ENCODE data around the gene DTNBP1. TPM values are rescaled to one million over a fixed set of nuclear protein-coding genes. Genes with fewer than 3 reads are reported as not detected.

The DTNBP1 gene
- total and polyA plus RNA-seq, 2 of the 13 experiments (the other 11 are each of a cell fraction or from before 2014, with no cell fraction given) = 6.6 to 19.1 TPM

DNA sequence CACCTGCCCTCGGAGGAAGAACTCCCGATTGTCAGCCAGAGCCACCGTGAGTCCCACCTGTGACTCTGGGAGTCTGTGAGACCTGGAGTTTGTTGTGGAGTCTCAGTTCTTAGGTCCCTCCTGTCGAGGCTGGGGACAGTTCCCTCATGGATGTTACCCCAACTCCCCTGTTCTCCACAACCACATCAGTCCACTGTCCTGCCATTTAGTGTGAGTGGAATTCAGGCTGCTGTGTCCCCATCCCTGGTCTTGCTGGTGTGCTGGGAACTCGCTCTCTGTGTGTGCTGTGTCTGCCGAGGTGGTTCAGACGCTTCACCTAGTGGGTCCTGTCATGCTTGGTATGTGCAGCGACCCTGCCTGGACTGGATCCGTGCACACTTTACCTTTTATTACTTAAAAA, 163.2 kb downstream of the DTNBP1 start (continued):
- TF ChIP-seq, protein P1, sequence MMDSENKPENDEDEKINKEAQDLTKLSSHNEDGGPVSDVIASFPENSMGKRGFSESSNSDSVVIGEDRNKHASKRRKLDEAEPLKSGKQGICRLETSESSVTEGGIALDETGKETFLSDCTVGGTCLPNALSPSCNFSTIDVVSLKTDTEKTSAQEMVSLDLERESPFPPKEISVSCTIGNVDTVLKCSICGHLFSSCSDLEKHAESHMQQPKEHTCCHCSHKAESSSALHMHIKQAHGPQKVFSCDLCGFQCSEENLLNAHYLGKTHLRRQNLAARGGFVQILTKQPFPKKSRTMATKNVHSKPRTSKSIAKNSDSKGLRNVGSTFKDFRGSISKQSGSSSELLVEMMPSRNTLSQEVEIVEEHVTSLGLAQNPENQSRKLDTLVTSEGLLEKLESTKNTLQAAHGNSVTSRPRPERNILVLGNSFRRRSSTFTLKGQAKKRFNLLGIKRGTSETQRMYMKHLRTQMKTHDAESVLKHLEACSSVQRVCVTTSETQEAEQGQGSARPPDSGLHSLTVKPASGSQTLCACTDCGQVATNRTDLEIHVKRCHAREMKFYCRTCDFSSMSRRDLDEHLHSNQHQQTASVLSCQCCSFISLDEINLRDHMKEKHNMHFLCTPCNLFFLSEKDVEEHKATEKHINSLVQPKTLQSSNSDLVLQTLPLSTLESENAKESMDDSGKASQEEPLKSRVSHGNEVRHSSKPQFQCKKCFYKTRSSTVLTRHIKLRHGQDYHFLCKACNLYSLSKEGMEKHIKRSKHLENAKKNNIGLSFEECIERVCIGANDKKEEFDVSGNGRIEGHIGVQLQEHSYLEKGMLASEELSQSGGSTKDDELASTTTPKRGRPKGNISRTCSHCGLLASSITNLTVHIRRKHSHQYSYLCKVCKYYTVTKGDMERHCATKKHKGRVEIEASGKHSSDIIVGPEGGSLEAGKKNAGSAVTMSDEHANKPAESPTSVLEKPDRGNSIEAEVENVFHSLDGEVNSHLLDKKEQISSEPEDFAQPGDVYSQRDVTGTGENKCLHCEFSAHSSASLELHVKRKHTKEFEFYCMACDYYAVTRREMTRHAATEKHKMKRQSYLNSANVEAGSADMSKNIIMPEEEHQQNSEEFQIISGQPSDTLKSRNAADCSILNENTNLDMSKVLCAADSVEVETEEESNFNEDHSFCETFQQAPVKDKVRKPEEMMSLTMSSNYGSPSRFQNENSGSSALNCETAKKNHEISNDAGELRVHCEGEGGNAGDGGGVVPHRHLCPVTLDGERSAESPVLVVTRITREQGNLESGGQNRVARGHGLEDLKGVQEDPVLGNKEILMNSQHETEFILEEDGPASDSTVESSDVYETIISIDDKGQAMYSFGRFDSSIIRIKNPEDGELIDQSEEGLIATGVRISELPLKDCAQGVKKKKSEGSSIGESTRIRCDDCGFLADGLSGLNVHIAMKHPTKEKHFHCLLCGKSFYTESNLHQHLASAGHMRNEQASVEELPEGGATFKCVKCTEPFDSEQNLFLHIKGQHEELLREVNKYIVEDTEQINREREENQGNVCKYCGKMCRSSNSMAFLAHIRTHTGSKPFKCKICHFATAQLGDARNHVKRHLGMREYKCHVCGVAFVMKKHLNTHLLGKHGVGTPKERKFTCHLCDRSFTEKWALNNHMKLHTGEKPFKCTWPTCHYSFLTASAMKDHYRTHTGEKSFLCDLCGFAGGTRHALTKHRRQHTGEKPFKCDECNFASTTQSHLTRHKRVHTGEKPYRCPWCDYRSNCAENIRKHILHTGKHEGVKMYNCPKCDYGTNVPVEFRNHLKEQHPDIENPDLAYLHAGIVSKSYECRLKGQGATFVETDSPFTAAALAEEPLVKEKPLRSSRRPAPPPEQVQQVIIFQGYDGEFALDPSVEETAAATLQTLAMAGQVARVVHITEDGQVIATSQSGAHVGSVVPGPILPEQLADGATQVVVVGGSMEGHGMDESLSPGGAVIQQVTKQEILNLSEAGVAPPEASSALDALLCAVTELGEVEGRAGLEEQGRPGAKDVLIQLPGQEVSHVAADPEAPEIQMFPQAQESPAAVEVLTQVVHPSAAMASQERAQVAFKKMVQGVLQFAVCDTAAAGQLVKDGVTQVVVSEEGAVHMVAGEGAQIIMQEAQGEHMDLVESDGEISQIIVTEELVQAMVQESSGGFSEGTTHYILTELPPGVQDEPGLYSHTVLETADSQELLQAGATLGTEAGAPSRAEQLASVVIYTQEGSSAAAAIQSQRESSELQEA (CRISPR knock-in tag; IDR thresholded peaks at IDR 0.05; ENCODE audit: not compliant biosample characterization) = no peak
- TF ChIP-seq ZSCAN20 (CRISPR knock-in tag; IDR thresholded peaks at IDR 0.05; ENCODE audit: borderline replicate concordance) (no peak), ZNF737 (CRISPR knock-in tag; IDR thresholded peaks at IDR 0.05; ENCODE audit: borderline replicate concordance) (no peak)

DNA sequence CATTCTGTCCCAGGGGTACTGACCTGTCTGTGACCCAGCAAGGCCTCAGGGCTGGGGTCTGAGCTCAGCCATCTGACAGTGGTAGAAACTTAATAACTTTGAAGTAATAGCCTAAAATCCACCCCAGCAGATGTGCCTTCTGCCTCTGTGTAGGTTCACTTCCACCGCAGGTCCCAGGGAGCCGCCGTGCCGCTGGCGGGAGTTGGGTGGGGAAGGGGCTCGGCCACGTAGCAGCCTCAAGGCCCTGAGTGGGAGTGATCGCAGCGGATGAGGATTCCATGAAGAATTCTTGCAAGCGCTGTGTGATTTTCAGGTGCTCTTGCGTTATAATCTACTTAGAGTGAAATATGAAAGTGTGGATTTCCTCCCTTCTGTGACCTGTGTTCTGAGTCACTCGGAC, 163.7 kb downstream of the DTNBP1 start:
- Histone ChIP-seq H3K4me3 (replicated peaks in 1 of 3; ENCODE audit: insufficient read depth in 1 of 3, low read depth in 2 of 3, low read length in 3 of 3) (no peak overlapping the region), H4K20me1 (ENCODE audit: insufficient read depth, low read length) (no peaks in the 10 kb centered on the region), H3K27me3 (ENCODE audit: control insufficient read depth in 1 of 2, insufficient read depth in 2 of 2, low read length in 2 of 2) (no peaks in the 10 kb centered on the region), H3K27ac (ENCODE audit: extremely low read length, insufficient read depth, low read length) (no peak overlapping the region), H3K36me3 (replicated peaks in 1 of 2; ENCODE audit: control insufficient read depth in 1 of 2, insufficient read depth in 2 of 2, low read length in 2 of 2) (peaks cover 32 to 47% of the 10 kb centered on the region in 2 experiments), H3K9me3 (ENCODE audit: low read length) (no peaks in the 10 kb centered on the region), H2AFZ (ENCODE audit: low read length) (no peak overlapping the region), H3K4me2 (ENCODE audit: low read depth, low read length) (no peak overlapping the region), H3K9ac (ENCODE audit: insufficient read depth, low read depth, low read length) (no peak overlapping the region), H3K79me2 (ENCODE audit: insufficient read depth, low read length) (no peaks in the 10 kb centered on the region), H3K4me1 (ENCODE audit: insufficient read depth, low read length) (peaks cover 12% of the 10 kb centered on the region)
- ChIA-PET CTCF (ENCODE audit: low intra/inter-chr PET ratio, low total read pairs) (no interaction called here), POLR2A (no interaction called here)
- TF ChIP-seq ZNF543 (CRISPR knock-in tag; IDR thresholded peaks at IDR 0.05) = no peak
- no peak for ATAC-seq
- BruUV-seq (replicated peaks) = no TSS peak
- over 99% methylated on average over 12 of the region's 12 CpGs for WGBS (ENCODE audit: low lambda C conversion rate)
- no peak for FAIRE-seq
- in situ Hi-C loops (cut with HindIII; ENCODE audit: extremely low pct_ligation_motif_present, low pct_unique_long_range_greater_than_20kb) (loop anchor here (25.0 kb wide), 1 partner anchor 1287 kb away; no protein-coding TSS in a partner anchor), intact Hi-C loops (cut with micrococcal nuclease; ENCODE audit: unreplicated experiment) (no loop called here)
- no peak for DNase-seq (ENCODE audit: low spot score)

Measured in HepG2 (cell line).